Stimulated activated CD4-positive, alpha-beta T cell treated with anti-CD3 and anti-CD28 coated beads, Interleukin-2, amount 100 ng/mL, for 4 hours (primary cell): ENCODE data around the gene UBLCP1.
"Not testable (repeated sequence)": the region's sequence is repeated elsewhere in the genome, so short reads cannot be mapped to it uniquely, and the experiment has no call there.

ENCODE experiments used
- DNase-seq: peaks from one replicate; pipeline ENCODE4 v3.0.0-alpha.2; 2020; ENCODE audit warnings: low read depth

The UBLCP1 gene

GRCh38 chr5:159252195-159252594 is 10.9 kb upstream of the UBLCP1 start:
- no peak for DNase-seq

GRCh38 chr5:159257007-159257406 is 6.1 kb upstream of the UBLCP1 start:
- no peak for DNase-seq

- DNase-seq = no peak
Measured at GRCh38 chr5:159257629-159258283, 5.3 kb upstream of the UBLCP1 start.

DNA sequence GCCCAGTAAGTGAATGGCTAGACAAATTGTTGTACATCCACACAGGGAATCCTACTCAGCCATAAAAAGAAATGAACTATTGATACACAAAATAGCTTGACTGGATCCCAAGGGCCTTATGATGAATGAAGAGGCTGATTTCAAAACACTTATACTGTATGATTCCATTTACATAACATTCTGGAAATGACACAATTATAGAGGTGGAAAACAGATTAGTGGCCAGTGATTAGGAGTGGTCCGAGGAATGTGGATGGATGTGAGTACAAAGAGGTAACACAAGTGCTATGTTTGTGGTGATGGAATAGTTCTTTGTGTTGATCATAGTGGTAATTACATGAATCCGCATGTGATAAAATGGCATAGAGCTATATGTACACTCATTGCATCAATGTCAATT is 4.7 kb upstream of the UBLCP1 start:
- DNase-seq = no peak

GRCh38 chr5:159260212-159260611 is 2.9 kb upstream of the UBLCP1 start:
- not testable (repeated sequence) for DNase-seq

- no peak for DNase-seq
Measured at GRCh38 chr5:159262472-159262858, 625 bp upstream of the UBLCP1 start.

- DNase-seq = no peak
Measured at GRCh38 chr5:159263569-159263905, 447 bp downstream of the UBLCP1 start.

GRCh38 chr5:159266764-159267163 is 3.7 kb downstream of the UBLCP1 start:
- DNase-seq = not testable (repeated sequence)

GRCh38 chr5:159269723-159270122 is 6.6 kb downstream of the UBLCP1 start:
- no peak for DNase-seq

DNA sequence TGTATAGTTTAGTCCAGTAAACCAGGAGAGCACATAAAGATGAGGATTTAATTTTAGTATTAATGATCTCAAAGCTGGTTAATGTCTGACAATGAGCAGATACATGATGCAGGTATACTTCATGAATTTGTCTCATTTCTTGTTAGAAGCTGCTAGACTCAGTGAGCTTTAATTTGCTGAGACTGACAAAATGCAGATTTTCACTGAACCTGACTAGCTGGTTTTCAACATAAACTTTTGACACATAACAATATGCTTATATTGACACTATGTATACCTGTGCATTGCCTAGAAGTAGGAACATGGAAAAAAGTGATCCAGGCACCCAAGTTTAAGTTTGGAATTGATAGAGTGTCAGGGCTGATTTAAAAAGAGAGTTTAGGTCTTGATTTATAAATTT is 10.8 kb downstream of the UBLCP1 start:
- no peak for DNase-seq

- DNase-seq = no peak
Measured at GRCh38 chr5:159274676-159275075, 11.6 kb downstream of the UBLCP1 start.

DNA sequence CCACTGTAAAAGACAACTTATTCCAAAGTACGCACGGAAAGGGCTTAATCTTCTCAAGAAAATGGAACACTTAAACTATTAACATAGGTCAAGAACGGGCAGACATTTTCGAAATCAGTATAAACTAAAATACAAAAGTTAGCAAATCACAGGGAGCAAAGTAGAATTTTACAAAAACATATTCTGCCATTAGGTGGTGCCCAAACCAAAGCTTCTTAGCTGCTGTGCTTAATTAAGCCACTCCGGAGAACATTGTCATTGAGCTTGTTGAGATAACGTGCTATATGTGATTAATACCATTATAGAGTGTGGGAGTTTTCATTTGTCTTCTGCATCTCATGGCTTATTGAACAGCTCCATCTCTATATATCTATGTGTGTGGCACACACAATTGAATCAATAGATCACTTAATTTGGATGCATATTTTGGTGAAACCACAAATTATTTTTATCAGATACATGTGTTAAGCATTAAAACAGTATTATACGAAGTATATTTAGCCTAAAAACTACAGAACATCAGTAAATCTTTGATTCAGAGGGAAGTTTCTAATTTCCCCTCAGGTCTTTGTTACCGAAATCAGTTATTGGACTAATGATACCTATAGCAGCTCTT is 23.4 kb downstream of the UBLCP1 start:
- DNase-seq = no peak

- no peak for DNase-seq
Measured at GRCh38 chr5:159290741-159291140, 27.7 kb downstream of the UBLCP1 start.

GRCh38 chr5:159294921-159295320 is 31.8 kb downstream of the UBLCP1 start:
- DNase-seq = no peak

DNA sequence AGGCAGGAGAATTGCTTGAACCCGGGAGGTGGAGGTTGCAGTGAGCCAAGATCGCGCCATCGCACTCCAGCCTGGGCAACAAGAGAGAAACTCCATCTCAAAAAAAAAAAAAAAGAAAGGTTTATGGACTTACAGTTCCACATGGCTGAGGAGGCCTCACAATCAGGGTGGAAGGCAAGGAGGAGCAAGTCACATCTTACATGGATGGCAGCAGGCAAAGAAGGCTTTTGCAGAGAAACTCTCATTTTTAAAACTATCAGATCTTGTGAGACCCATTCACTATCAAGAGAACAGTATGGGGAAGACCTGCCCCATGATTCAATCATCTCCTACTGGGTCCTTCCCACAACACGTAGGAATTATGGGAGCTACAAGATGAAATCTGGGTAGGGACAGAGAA is 34.2 kb downstream of the UBLCP1 start:
- DNase-seq = not testable (repeated sequence)

GRCh38 chr5:159301466-159301865 is 38.4 kb downstream of the UBLCP1 start:
- DNase-seq = no peak

- not testable (repeated sequence) for DNase-seq
Measured at GRCh38 chr5:159301929-159302860, 39.1 kb downstream of the UBLCP1 start.

GRCh38 chr5:159303286-159303685 is 40.2 kb downstream of the UBLCP1 start:
- no peak for DNase-seq

GRCh38 chr5:159304961-159305595 is 42.0 kb downstream of the UBLCP1 start:
- DNase-seq = no peak

DNA sequence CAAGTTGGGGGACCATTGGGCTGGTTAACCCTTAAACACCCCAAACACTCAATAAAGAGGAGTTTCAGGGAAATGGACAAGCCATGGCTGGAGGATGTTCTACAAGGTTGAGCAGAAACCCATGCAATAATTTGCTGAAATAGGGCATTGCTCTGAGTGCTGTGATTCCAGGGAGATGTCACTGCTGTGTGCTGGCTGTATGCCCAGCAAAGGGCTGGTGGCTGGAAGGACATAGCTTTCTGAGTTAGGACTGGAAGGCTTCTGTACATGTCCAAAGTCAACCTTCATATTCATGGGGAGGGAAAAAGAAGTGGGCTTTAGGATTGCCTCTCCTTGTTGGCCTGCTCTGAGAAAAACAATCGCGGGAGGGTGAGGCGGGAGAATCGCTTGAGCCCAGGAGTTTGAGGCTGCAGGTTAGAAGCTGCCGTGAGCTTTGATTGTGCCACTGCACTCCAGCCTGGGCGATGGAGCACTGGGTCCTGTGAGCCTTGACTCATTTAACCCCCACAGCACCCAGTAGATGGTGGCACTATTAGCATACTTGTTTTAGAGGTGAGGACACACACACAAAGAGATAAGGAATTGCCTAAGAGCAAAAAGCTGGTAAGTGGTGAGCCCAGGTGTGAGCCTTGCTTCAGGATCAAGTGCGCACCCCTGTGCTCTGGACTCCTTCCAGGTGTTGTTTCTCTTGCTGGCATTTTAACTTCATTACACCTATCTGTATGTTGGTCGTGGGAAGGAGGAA is 46.8 kb downstream of the UBLCP1 start:
- no peak for DNase-seq

- DNase-seq = peak; percentile 12
Measured at GRCh38 chr5:159310511-159310910, 47.4 kb downstream of the UBLCP1 start.

- no peak for DNase-seq
Measured at GRCh38 chr5:159311063-159311462, 48.0 kb downstream of the UBLCP1 start.
